ENCODE measurements around the gene NFATC2.

NFATC2 gene

GRCh38 chr20:51347831-51348230 lies 194.7 kb downstream of the NFATC2 start (continued):
- no peak for TF ChIP-seq ZNF221 (tag by site-specific recombination; IDR thresholded peaks at IDR 0.05; ENCODE audit: borderline replicate concordance)
- no peak for TF ChIP-seq ATF2 (tag by site-specific recombination; IDR thresholded peaks at IDR 0.05; ENCODE audit: low read depth)

GRCh38 chr20:51346686-51347485 lies 195.6 kb downstream of the NFATC2 start:
- Histone ChIP-seq H3K4me1 (ENCODE audit: control insufficient read depth, insufficient read depth, low read length) (no peaks in the 10 kb centered on the region), H3K36me3 (ENCODE audit: control insufficient read depth in 2 of 2, insufficient read depth in 1 of 2, low read length in 2 of 2) (no peaks in the 10 kb centered on the region), H3K27ac (ENCODE audit: extremely low read depth, low read depth, low read length) (no peak overlapping the region), H3K9me3 (ENCODE audit: control insufficient read depth, insufficient read depth, low read depth, low read length) (no peaks in the 10 kb centered on the region), H3K4me3 (ENCODE audit: low read depth, low read length) (no peak overlapping the region)
- ChIA-PET POLR2A (no interaction called here), CTCF (interaction anchor here (0.6 to 1.1 kb wide), 4 partner anchors 21 to 360 kb away, joined by 3 to 5 read pairs (median 3); no protein-coding TSS in a partner anchor)
- no peak for TF ChIP-seq ZNF37A (tag by site-specific recombination; IDR thresholded peaks at IDR 0.05)
- no peak for TF ChIP-seq YY2 (tag by site-specific recombination; IDR thresholded peaks at IDR 0.05)
- no peak for TF ChIP-seq ZNF112 (tag by site-specific recombination; IDR thresholded peaks at IDR 0.05)
- TF ChIP-seq ZNF148 (tag by site-specific recombination; IDR thresholded peaks at IDR 0.05; ENCODE audit: borderline replicate concordance): no peak
- no peak for TF ChIP-seq PRDM1 (tag by site-specific recombination; IDR thresholded peaks at IDR 0.05)
- no peak for TF ChIP-seq ZNF624 (tag by site-specific recombination; IDR thresholded peaks at IDR 0.05)
- TF ChIP-seq ZNF416 (tag by site-specific recombination; IDR thresholded peaks at IDR 0.05): no peak
- no peak for TF ChIP-seq EGR2 (tag by site-specific recombination; IDR thresholded peaks at IDR 0.05; ENCODE audit: low read depth)
- no peak for TF ChIP-seq ZSCAN16 (tag by site-specific recombination; IDR thresholded peaks at IDR 0.05)
- TF ChIP-seq GFI1B (tag by site-specific recombination; IDR thresholded peaks at IDR 0.05): no peak
- no peak for TF ChIP-seq TCF7L2 (IDR thresholded peaks at IDR 0.05; ENCODE audit: borderline replicate concordance, low read depth, low read length)
- no peak for TF ChIP-seq ZNF660 (tag by site-specific recombination; IDR thresholded peaks at IDR 0.05)
- no peak for TF ChIP-seq ZNF518A (tag by site-specific recombination; conservative IDR thresholded peaks at IDR 0.05; ENCODE audit: low read depth)
- no peak for TF ChIP-seq ZNF843 (tag by site-specific recombination; IDR thresholded peaks at IDR 0.05)
- no peak for TF ChIP-seq ZNF529 (tag by site-specific recombination; IDR thresholded peaks at IDR 0.05; ENCODE audit: insufficient replicate concordance)

Measured in HEK293 (cell line).